PC-9 (cell line): ENCODE measurements around the gene IKZF3.
"Not testable (repeated sequence)": the region's sequence is repeated elsewhere in the genome, so short reads cannot be mapped to it uniquely, and the experiment has no call there.

Experiments used
- EZH2 ChIP-seq: fragments of 200-600 bp; sonication (generic); IDR thresholded peaks from 2 replicates; pipeline ENCODE4 v1.8.0; 2017; ENCODE audit warnings: antibody characterized with exemption, low read depth
- TF ChIP-seq, protein P1 (sequence below): fragments of 200-600 bp; sonication (generic); conservative IDR thresholded peaks from 2 replicates; pipeline ENCODE4 v1.6.1; 2017; ENCODE audit warnings: mixed run types, antibody characterized with exemption, mild to moderate bottlenecking, moderate library complexity

DNA sequence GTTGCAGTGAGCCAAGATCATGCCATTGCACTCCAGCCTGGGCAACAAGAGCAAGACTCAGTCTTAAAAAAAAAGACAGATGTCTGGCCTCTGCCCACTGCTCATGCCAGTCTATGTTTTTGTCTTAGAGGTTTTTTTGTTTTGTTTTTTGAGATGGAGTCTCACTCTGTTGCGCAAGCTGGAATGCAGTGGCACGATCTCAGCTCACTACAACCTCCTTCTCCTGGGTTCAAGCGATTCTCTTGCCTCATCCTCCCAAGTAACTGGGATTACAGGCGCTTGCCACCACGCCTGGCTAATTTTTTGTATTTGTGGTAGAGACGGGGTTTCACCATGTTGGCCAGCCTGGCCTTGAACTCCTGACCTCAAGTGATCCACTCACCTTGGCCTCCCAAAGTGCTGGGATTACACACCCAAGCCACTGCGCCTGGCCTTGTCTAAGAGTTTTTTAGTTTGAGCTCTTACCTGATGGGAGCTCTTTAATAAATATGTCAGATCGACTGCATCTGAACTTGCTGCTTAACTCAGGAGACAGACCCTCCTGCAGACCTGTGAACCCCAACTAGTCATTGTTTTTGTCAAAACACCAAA is 115.6 kb downstream of the IKZF3 start:
- TF ChIP-seq, protein P1, sequence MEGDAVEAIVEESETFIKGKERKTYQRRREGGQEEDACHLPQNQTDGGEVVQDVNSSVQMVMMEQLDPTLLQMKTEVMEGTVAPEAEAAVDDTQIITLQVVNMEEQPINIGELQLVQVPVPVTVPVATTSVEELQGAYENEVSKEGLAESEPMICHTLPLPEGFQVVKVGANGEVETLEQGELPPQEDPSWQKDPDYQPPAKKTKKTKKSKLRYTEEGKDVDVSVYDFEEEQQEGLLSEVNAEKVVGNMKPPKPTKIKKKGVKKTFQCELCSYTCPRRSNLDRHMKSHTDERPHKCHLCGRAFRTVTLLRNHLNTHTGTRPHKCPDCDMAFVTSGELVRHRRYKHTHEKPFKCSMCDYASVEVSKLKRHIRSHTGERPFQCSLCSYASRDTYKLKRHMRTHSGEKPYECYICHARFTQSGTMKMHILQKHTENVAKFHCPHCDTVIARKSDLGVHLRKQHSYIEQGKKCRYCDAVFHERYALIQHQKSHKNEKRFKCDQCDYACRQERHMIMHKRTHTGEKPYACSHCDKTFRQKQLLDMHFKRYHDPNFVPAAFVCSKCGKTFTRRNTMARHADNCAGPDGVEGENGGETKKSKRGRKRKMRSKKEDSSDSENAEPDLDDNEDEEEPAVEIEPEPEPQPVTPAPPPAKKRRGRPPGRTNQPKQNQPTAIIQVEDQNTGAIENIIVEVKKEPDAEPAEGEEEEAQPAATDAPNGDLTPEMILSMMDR, result not testable (repeated sequence)
- not testable (repeated sequence) for TF ChIP-seq EZH2
